Caco-2 (cell line): ENCODE results near the gene SLAMF1. TPM values are rescaled to one million over a fixed set of nuclear protein-coding genes. Genes with fewer than 3 reads are reported as not detected.

Experiments used
- BruUV-seq: library from RNA; stranded (reverse); fragments of 400-500 nt; replicated peaks from 2 replicates; lab custom pipeline; 2021; lab: Mats Ljungman, UMichigan
- CTCF ChIA-PET: fragments of 300-600 bp; sonication (Branson Sonifier 250); formaldehyde crosslinking; loops from one replicate; lab custom pipeline; 2022; ENCODE audit warnings: antibody characterized with exemption; lab: Charles Lee
- POLR2A ChIA-PET: fragments of 300-600 bp; sonication (Branson Sonifier 250); formaldehyde crosslinking; loops from one replicate; lab custom pipeline; 2022; ENCODE audit warnings: antibody characterized with exemption; lab: Charles Lee
- DNase-seq, 2 experiments: peaks; one replicate each; pipeline versions ENCODE4 v3.0.0 to v3.0.0-alpha.2; 2020 to 2022
- H3K27me3 ChIP-seq: replicated peaks from 2 replicates; pipeline ENCODE4 v1.6.0; 2011; ENCODE audit warnings: low read length; ENCODE audit not compliant: control insufficient read depth, insufficient read depth
- H3K36me3 ChIP-seq: 2 replicates; pipeline ENCODE4 v1.5.1; 2011; ENCODE audit warnings: low read length; ENCODE audit not compliant: control insufficient read depth, insufficient read depth
- H3K4me1 ChIP-seq: fragments of 250-450 bp; sonication (Bioruptor Pico); 2 replicates; pipeline ENCODE4 v1.5.1; 2020; ENCODE audit warnings: mild to moderate bottlenecking
- H3K4me3 ChIP-seq: 2 replicates; pipeline ENCODE4 v1.5.1; 2011; ENCODE audit warnings: low read depth, mild to moderate bottlenecking, control low read depth, low read length
- H3K9me3 ChIP-seq: fragments of 250-450 bp; sonication (Bioruptor Pico); 2 replicates; pipeline ENCODE4 v1.5.1; 2020; ENCODE audit warnings: mild to moderate bottlenecking, moderate library complexity
- H3K27ac Mint-ChIP-seq: one replicate; pipeline ENCODE4 v1.8.0; 2022; ENCODE audit warnings: mixed read lengths; ENCODE audit not compliant: unreplicated experiment
- H3K27me3 Mint-ChIP-seq: one replicate; pipeline ENCODE4 v1.8.0; 2022; ENCODE audit warnings: mixed read lengths; ENCODE audit not compliant: insufficient read depth, unreplicated experiment
- H3K36me3 Mint-ChIP-seq: one replicate; pipeline ENCODE4 v1.8.0; 2022; ENCODE audit warnings: mild to moderate bottlenecking, mixed read lengths; ENCODE audit not compliant: insufficient read depth, unreplicated experiment
- H3K4me1 Mint-ChIP-seq: one replicate; pipeline ENCODE4 v1.8.0; 2022; ENCODE audit warnings: low read depth, mixed read lengths; ENCODE audit not compliant: unreplicated experiment
- H3K4me3 Mint-ChIP-seq: one replicate; pipeline ENCODE4 v1.8.0; 2022; ENCODE audit warnings: mild to moderate bottlenecking, moderate library complexity, mixed read lengths; ENCODE audit not compliant: unreplicated experiment
- H3K9me3 Mint-ChIP-seq: one replicate; pipeline ENCODE4 v1.8.0; 2022; ENCODE audit warnings: mixed read lengths; ENCODE audit not compliant: unreplicated experiment
- intact Hi-C: fragments of 100-400 bp; cut with micrococcal nuclease; formaldehyde crosslinking; loops from one replicate; pipeline ENCODE4 v1.10.0; 2022; ENCODE audit not compliant: unreplicated experiment
- total RNA-seq: library from RNA; stranded (reverse); gene quantifications from 2 replicates; pipeline ENCODE4 v1.2.3, GENCODE V29; 2022
- TF ChIP-seq, protein P1 (sequence below), 2 experiments: fragments of 200-600 bp in 1 of 2; IDR thresholded peaks; 1 replicate in 1 of 2; 2 replicates in 1 of 2; pipeline versions ENCODE4 v1.5.1 to v1.8.0; 2011 to 2022; ENCODE audit warnings: antibody characterized with exemption in 1 of 2, control low read depth in 1 of 2, inconsistent platforms in 1 of 2, low read depth in 1 of 2, low read length in 1 of 2, mild to moderate bottlenecking in 1 of 2, moderate library complexity in 1 of 2; ENCODE audit not compliant: insufficient read depth in 1 of 2, severe bottlenecking in 1 of 2, unreplicated experiment in 1 of 2

The SLAMF1 gene
- total RNA-seq, 1 experiment from 2014 or later = not detected

DNA sequence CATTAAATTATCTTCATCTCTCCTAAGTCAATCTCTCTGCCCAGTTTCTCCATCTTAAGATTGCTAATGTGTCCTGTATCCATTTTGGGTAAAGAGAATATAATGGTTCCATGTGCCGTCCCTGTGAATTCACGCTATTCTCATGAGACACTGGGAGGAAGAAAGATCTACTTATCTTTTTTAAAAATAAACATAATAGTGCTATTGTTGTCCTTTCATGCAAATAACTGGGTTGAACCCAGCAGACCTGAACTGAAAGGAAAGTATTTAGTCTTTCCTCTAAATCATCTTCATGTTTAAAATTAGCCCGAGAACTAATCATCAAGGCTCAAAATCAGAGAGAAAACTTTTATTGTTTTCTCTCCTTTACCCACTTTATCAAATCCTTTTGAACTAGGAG is 22.4 kb downstream of the SLAMF1 start:
- Mint-ChIP-seq H3K4me1 (no peaks in the 10 kb centered on the region), H3K27ac (no peak overlapping the region), H3K9me3 (peaks cover 3% of the 10 kb centered on the region), H3K27me3 (no peaks in the 10 kb centered on the region), H3K36me3 (no peaks in the 10 kb centered on the region), H3K4me3 (no peak overlapping the region)
- TF ChIP-seq, protein P1, sequence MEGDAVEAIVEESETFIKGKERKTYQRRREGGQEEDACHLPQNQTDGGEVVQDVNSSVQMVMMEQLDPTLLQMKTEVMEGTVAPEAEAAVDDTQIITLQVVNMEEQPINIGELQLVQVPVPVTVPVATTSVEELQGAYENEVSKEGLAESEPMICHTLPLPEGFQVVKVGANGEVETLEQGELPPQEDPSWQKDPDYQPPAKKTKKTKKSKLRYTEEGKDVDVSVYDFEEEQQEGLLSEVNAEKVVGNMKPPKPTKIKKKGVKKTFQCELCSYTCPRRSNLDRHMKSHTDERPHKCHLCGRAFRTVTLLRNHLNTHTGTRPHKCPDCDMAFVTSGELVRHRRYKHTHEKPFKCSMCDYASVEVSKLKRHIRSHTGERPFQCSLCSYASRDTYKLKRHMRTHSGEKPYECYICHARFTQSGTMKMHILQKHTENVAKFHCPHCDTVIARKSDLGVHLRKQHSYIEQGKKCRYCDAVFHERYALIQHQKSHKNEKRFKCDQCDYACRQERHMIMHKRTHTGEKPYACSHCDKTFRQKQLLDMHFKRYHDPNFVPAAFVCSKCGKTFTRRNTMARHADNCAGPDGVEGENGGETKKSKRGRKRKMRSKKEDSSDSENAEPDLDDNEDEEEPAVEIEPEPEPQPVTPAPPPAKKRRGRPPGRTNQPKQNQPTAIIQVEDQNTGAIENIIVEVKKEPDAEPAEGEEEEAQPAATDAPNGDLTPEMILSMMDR (IDR thresholded peaks at IDR 0.05; ENCODE audit: insufficient read depth in 1 of 2, low read depth in 1 of 2, low read length in 1 of 2, severe bottlenecking in 1 of 2, unreplicated experiment in 1 of 2) = no peak
- Histone ChIP-seq H3K9me3 (no peaks in the 10 kb centered on the region), H3K4me3 (no peak overlapping the region), H3K36me3 (no peaks in the 10 kb centered on the region), H3K4me1 (peaks cover 12% of the 10 kb centered on the region), H3K27me3 (no peaks in the 10 kb centered on the region)
- ChIA-PET POLR2A (no interaction called here), CTCF (no interaction called here)
- intact Hi-C loops = no loop called here
- no TSS peak for BruUV-seq
- no peak for DNase-seq

DNA sequence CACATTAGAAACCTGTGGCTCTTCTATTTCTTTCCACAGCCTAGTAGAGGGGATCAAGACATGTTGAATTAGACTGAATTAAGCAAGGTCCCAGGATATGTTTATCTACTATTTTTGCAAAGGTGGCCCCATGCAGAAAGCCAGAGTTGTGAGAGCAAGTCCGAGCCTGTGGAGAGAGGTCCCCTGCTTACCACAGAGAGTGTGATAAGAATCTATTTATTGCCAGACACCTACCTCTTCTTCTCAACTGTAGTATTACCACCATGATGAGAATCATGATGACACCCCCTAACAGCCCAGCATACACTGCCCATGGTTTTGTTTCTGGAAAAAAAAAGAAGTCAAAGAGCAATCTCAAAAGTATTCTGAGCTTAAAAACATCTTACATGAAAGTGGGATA is 23.0 kb downstream of the SLAMF1 start:
- no peak for DNase-seq
- no peaks in the 10 kb centered on the region for H3K9me3 ChIP-seq
- Mint-ChIP-seq H3K4me3 (no peak overlapping the region), H3K36me3 (no peaks in the 10 kb centered on the region), H3K27me3 (no peaks in the 10 kb centered on the region), H3K27ac (no peak overlapping the region), H3K4me1 (no peaks in the 10 kb centered on the region), H3K9me3 (peaks cover 9% of the 10 kb centered on the region)
- peaks cover 6% of the 10 kb centered on the region; the same call in 1 of the 2 replicates for H3K4me1 ChIP-seq
- no peaks in the 10 kb centered on the region for H3K36me3 ChIP-seq
- CTCF ChIA-PET = no interaction called here
- POLR2A ChIA-PET = no interaction called here
- TF ChIP-seq, protein P1 (IDR thresholded peaks at IDR 0.05; ENCODE audit: insufficient read depth in 1 of 2, low read depth in 1 of 2, low read length in 1 of 2, severe bottlenecking in 1 of 2, unreplicated experiment in 1 of 2) = no peak
- no peak overlapping the region for H3K4me3 ChIP-seq
- no TSS peak for BruUV-seq
- no peaks in the 10 kb centered on the region for H3K27me3 ChIP-seq
- intact Hi-C loops = no loop called here

DNA sequence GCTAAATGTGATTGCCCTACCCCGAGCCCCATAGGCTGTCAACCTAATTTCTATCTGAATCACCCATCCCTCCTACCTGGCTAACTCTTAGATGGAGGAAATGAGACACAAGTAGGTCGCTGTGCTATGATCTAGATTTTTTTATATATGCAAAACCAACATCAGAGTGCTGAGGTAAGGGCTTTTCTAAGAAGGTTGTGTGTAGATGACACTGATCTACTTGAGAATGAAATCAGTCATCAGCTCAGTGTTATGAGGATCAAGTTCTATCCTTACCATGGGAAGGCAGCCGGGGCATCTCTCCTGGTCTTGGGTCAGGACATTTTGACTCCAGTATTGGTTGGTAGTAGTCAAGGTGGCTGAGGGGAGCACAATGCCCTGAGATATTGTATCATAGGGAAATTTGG is 23.6 kb downstream of the SLAMF1 start:
- H3K4me1 Mint-ChIP-seq = no peaks in the 10 kb centered on the region
- no TSS peak for BruUV-seq
- ChIA-PET CTCF (no interaction called here), POLR2A (no interaction called here)
- no peak for DNase-seq
- TF ChIP-seq, protein P1 (IDR thresholded peaks at IDR 0.05; ENCODE audit: insufficient read depth in 1 of 2, low read depth in 1 of 2, low read length in 1 of 2, severe bottlenecking in 1 of 2, unreplicated experiment in 1 of 2) = no peak
- Histone ChIP-seq H3K36me3 (no peaks in the 10 kb centered on the region), H3K9me3 (no peaks in the 10 kb centered on the region), H3K4me3 (no peak overlapping the region), H3K4me1 (no peaks in the 10 kb centered on the region), H3K27me3 (no peaks in the 10 kb centered on the region)
- intact Hi-C loops = no loop called here
- no peak overlapping the region for H3K4me3 Mint-ChIP-seq
- no peaks in the 10 kb centered on the region for H3K27me3 Mint-ChIP-seq
- H3K27ac Mint-ChIP-seq = no peak overlapping the region
- no peaks in the 10 kb centered on the region for H3K36me3 Mint-ChIP-seq
- peaks cover 14% of the 10 kb centered on the region for H3K9me3 Mint-ChIP-seq
